GM18858 (cell line): ENCODE measurements around the gene CPA5.

Source experiments
- ATAC-seq: cut with Tn5 transposase; IDR thresholded peaks from one replicate; pipeline ENCODE4 v1.9.1; 2021; ENCODE audit not compliant: unreplicated experiment

The CPA5 gene

GRCh38 chr7:130356876-130357611 lies 12.4 kb downstream of the CPA5 start:
- no peak for ATAC-seq

GRCh38 chr7:130358471-130358870 lies 13.9 kb downstream of the CPA5 start:
- ATAC-seq = no peak

- no peak for ATAC-seq
These were observed 14.8 kb downstream of the CPA5 start for GRCh38 chr7:130359276-130359857.

GRCh38 chr7:130360518-130360917 lies 15.9 kb downstream of the CPA5 start:
- no peak for ATAC-seq

GRCh38 chr7:130361681-130362080 lies 17.1 kb downstream of the CPA5 start:
- ATAC-seq = no peak

- ATAC-seq = no peak
These were observed 17.7 kb downstream of the CPA5 start for GRCh38 chr7:130362251-130362816.

GRCh38 chr7:130363026-130363847 lies 18.6 kb downstream of the CPA5 start:
- no peak for ATAC-seq

GRCh38 chr7:130364451-130364850 lies 19.8 kb downstream of the CPA5 start:
- no peak for ATAC-seq

GRCh38 chr7:130365088-130365487 lies 20.5 kb downstream of the CPA5 start:
- no peak for ATAC-seq

GRCh38 chr7:130365511-130366441 lies 21.2 kb downstream of the CPA5 start:
- no peak for ATAC-seq

- no peak for ATAC-seq
These were observed 21.9 kb downstream of the CPA5 start for GRCh38 chr7:130366564-130366963.

GRCh38 chr7:130367088-130367755 lies 22.6 kb downstream of the CPA5 start:
- ATAC-seq = no peak

- ATAC-seq = no peak
These were observed 23.5 kb downstream of the CPA5 start for GRCh38 chr7:130367836-130368746.

- ATAC-seq = no peak
These were observed 24.6 kb downstream of the CPA5 start for GRCh38 chr7:130369110-130369711.

GRCh38 chr7:130369831-130370550 lies 25.4 kb downstream of the CPA5 start:
- no peak for ATAC-seq

GRCh38 chr7:130371046-130371445 lies 26.4 kb downstream of the CPA5 start:
- ATAC-seq = no peak

GRCh38 chr7:130372402-130373165 lies 28.0 kb downstream of the CPA5 start:
- no peak for ATAC-seq
